ENCODE measurements around the gene MYCL.

Gene MYCL

GRCh38 chr1:39854314-39854713 is 47.4 kb downstream of the MYCL start:
- ChIA-PET CTCF (interaction anchor here (0.6 to 1.4 kb wide), 2 partner anchors 8 to 120 kb away, joined by 3 to 4 read pairs; no protein-coding TSS in a partner anchor), POLR2A (no interaction called here)
- TF ChIP-seq CTCF (IDR thresholded peaks at IDR 0.05; ENCODE audit: insufficient read depth, low read length, missing control alignments), result no peak
- DNase-seq (ENCODE audit: low read depth, low spot score), result no peak
- no peak overlapping the region for H3K4me3 ChIP-seq (ENCODE audit: low read depth, low read length)

- ChIA-PET CTCF (interaction anchor here (0.6 to 1.8 kb wide), 2 partner anchors 66 to 121 kb away, joined by 3 to 4 read pairs; no protein-coding TSS in a partner anchor), POLR2A (no interaction called here)
- no peak for DNase-seq (ENCODE audit: low read depth, low spot score)
- no peak overlapping the region for H3K4me3 ChIP-seq (ENCODE audit: low read depth, low read length)
- TF ChIP-seq CTCF (IDR thresholded peaks at IDR 0.05; ENCODE audit: insufficient read depth, low read length, missing control alignments), result no peak
These were observed 48.8 kb downstream of the MYCL start for GRCh38 chr1:39852876-39853275.

GRCh38 chr1:39852214-39852791 is 49.4 kb downstream of the MYCL start:
- POLR2A ChIA-PET, result no interaction called here
- no peak for DNase-seq (ENCODE audit: low read depth, low spot score)
- H3K4me3 ChIP-seq (ENCODE audit: low read depth, low read length), result no peak overlapping the region
- CTCF ChIA-PET, result interaction anchor here (0.6 to 1.8 kb wide), 2 partner anchors 67 to 121 kb away, joined by 3 to 4 read pairs; no protein-coding TSS in a partner anchor
- no peak for TF ChIP-seq CTCF (IDR thresholded peaks at IDR 0.05; ENCODE audit: insufficient read depth, low read length, missing control alignments)

- H3K4me3 ChIP-seq (ENCODE audit: low read depth, low read length), result no peak overlapping the region
- no peak for TF ChIP-seq CTCF (IDR thresholded peaks at IDR 0.05; ENCODE audit: insufficient read depth, low read length, missing control alignments)
- ChIA-PET CTCF (interaction anchor here (1.0 to 2.6 kb wide), 5 partner anchors 11 to 123 kb away, joined by 3 to 11 read pairs (median 4); no protein-coding TSS in a partner anchor), POLR2A (no interaction called here)
- no peak for DNase-seq (ENCODE audit: low read depth, low spot score)
These were observed 51.0 kb downstream of the MYCL start for GRCh38 chr1:39850606-39851216.

GRCh38 chr1:39849203-39849602 is 52.5 kb downstream of the MYCL start:
- ChIA-PET POLR2A (no interaction called here), CTCF (interaction anchor here (1.0 to 2.6 kb wide), 6 partner anchors 32 to 183 kb away, joined by 3 to 11 read pairs (median 4); no protein-coding TSS in a partner anchor)
- no peak for TF ChIP-seq CTCF (IDR thresholded peaks at IDR 0.05; ENCODE audit: insufficient read depth, low read length, missing control alignments)
- DNase-seq (ENCODE audit: low read depth, low spot score), result no peak
- H3K4me3 ChIP-seq (ENCODE audit: low read depth, low read length), result no peak overlapping the region

- no peak overlapping the region for H3K4me3 ChIP-seq (ENCODE audit: low read depth, low read length)
- POLR2A ChIA-PET, result no interaction called here
These were observed 53.8 kb downstream of the MYCL start for GRCh38 chr1:39847940-39848339.

More at GRCh38 chr1:39847940-39848339, 53.8 kb downstream of the MYCL start:
- no peak for DNase-seq (ENCODE audit: low read depth, low spot score)
- no peak for TF ChIP-seq CTCF (IDR thresholded peaks at IDR 0.05; ENCODE audit: insufficient read depth, low read length, missing control alignments)
- CTCF ChIA-PET, result interaction anchor here (0.7 to 3.9 kb wide), 4 partner anchors 10 to 126 kb away, joined by 3 to 27 read pairs (median 7); partner anchors contain the start of gene MYCL
